ENCODE measurements around the gene PAPPA.

DNA sequence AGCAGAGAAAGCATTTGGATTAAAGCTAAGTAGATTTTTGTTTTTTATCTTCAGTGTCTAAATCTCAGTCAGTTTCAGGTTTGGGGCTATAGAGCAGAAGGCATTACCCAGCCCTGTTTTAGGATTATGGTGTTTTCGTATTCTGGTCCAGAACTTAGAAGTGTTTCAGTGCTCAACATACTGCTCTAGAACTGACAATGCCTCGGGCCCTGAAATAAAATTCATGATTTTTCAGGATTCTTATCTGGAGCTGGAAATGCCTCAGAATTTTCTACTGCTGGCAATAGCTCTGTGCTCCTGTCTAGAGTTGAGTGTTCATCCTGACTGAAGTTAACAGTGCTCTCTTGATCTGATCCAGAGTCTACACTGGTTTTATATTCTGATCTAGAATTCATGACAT lies 163.9 kb downstream of the PAPPA start:
- TF ChIP-seq, protein P1, sequence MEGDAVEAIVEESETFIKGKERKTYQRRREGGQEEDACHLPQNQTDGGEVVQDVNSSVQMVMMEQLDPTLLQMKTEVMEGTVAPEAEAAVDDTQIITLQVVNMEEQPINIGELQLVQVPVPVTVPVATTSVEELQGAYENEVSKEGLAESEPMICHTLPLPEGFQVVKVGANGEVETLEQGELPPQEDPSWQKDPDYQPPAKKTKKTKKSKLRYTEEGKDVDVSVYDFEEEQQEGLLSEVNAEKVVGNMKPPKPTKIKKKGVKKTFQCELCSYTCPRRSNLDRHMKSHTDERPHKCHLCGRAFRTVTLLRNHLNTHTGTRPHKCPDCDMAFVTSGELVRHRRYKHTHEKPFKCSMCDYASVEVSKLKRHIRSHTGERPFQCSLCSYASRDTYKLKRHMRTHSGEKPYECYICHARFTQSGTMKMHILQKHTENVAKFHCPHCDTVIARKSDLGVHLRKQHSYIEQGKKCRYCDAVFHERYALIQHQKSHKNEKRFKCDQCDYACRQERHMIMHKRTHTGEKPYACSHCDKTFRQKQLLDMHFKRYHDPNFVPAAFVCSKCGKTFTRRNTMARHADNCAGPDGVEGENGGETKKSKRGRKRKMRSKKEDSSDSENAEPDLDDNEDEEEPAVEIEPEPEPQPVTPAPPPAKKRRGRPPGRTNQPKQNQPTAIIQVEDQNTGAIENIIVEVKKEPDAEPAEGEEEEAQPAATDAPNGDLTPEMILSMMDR (IDR thresholded peaks at IDR 0.05; ENCODE audit: low read depth, low read length) = no peak
- TF ChIP-seq EZH2phosphoT487 (IDR thresholded peaks at IDR 0.05; ENCODE audit: low read depth) = no peak
